HEK293 (cell line): ENCODE measurements around the gene PGS1.

Experiments used
- GLI4 ChIP-seq: fragments of 450-650 bp; formaldehyde crosslinking; IDR thresholded peaks from 2 replicates; pipeline ENCODE4 v1.5.1; 2016; ENCODE audit warnings: missing biosample characterization, missing genetic modification characterization
- KLF1 ChIP-seq: fragments of 450-650 bp; formaldehyde crosslinking; IDR thresholded peaks from 2 replicates; pipeline ENCODE4 v1.5.1; 2016; ENCODE audit warnings: missing biosample characterization, missing genetic modification characterization
- KLF16 ChIP-seq: fragments of 450-650 bp; formaldehyde crosslinking; IDR thresholded peaks from 2 replicates; pipeline ENCODE4 v1.5.1; 2017; ENCODE audit warnings: missing biosample characterization, missing genetic modification characterization
- SETDB1 ChIP-seq: IDR thresholded peaks from one replicate; pipeline ENCODE4 v1.6.1; 2017; ENCODE audit warnings: mild to moderate bottlenecking, low read length, moderate library complexity, mixed read lengths; ENCODE audit not compliant: insufficient read length
- SP2 ChIP-seq: fragments of 450-650 bp; formaldehyde crosslinking; IDR thresholded peaks from 2 replicates; pipeline ENCODE4 v1.5.1; 2016; ENCODE audit warnings: missing biosample characterization, missing genetic modification characterization
- SP7 ChIP-seq: fragments of 450-650 bp; formaldehyde crosslinking; IDR thresholded peaks from 2 replicates; pipeline ENCODE4 v1.5.1; 2016; ENCODE audit warnings: missing biosample characterization, missing genetic modification characterization
- WT1 ChIP-seq: fragments of 450-650 bp; formaldehyde crosslinking; IDR thresholded peaks from 2 replicates; pipeline ENCODE4 v1.5.1; 2016; ENCODE audit warnings: missing biosample characterization, missing genetic modification characterization
- ZBTB1 ChIP-seq: fragments of 450-650 bp; formaldehyde crosslinking; IDR thresholded peaks from 2 replicates; pipeline ENCODE4 v1.5.1; 2016; ENCODE audit warnings: missing biosample characterization, missing genetic modification characterization
- ZBTB11 ChIP-seq: fragments of 450-650 bp; formaldehyde crosslinking; conservative IDR thresholded peaks from 2 replicates; pipeline ENCODE4 v1.5.1; 2016; ENCODE audit warnings: low read depth, missing biosample characterization, missing genetic modification characterization
- ZFP37 ChIP-seq: fragments of 450-650 bp; formaldehyde crosslinking; IDR thresholded peaks from 2 replicates; pipeline ENCODE4 v1.5.1; 2016; ENCODE audit warnings: missing biosample characterization, missing genetic modification characterization
- ZNF114 ChIP-seq: fragments of 450-650 bp; formaldehyde crosslinking; IDR thresholded peaks from 2 replicates; pipeline ENCODE4 v1.5.0; 2017; ENCODE audit warnings: missing biosample characterization, missing genetic modification characterization
- ZNF155 ChIP-seq: fragments of 450-650 bp; formaldehyde crosslinking; IDR thresholded peaks from 2 replicates; pipeline ENCODE4 v1.5.1; 2016; ENCODE audit warnings: missing biosample characterization, missing genetic modification characterization
- ZNF2 ChIP-seq: fragments of 450-650 bp; formaldehyde crosslinking; IDR thresholded peaks from 2 replicates; pipeline ENCODE4 v1.5.1; 2016; ENCODE audit warnings: missing biosample characterization, missing genetic modification characterization
- ZNF239 ChIP-seq: fragments of 450-650 bp; formaldehyde crosslinking; IDR thresholded peaks from 2 replicates; pipeline ENCODE4 v1.5.1; 2016; ENCODE audit warnings: missing biosample characterization, missing genetic modification characterization
- ZNF311 ChIP-seq: fragments of 450-650 bp; formaldehyde crosslinking; IDR thresholded peaks from 2 replicates; pipeline ENCODE4 v1.5.1; 2017; ENCODE audit warnings: missing biosample characterization, missing genetic modification characterization, borderline replicate concordance
- ZNF433 ChIP-seq: fragments of 450-650 bp; formaldehyde crosslinking; IDR thresholded peaks from 2 replicates; pipeline ENCODE4 v1.5.1; 2016; ENCODE audit warnings: missing biosample characterization, missing genetic modification characterization, low read depth
- ZNF560 ChIP-seq: fragments of 450-650 bp; formaldehyde crosslinking; IDR thresholded peaks from 2 replicates; pipeline ENCODE4 v1.5.1; 2017; ENCODE audit warnings: missing biosample characterization, missing genetic modification characterization, borderline replicate concordance
- ZNF585B ChIP-seq: fragments of 450-650 bp; formaldehyde crosslinking; IDR thresholded peaks from 2 replicates; pipeline ENCODE4 v1.5.1; 2016; ENCODE audit warnings: missing biosample characterization, missing genetic modification characterization
- ZNF623 ChIP-seq: fragments of 450-650 bp; formaldehyde crosslinking; IDR thresholded peaks from 2 replicates; pipeline ENCODE4 v1.5.1; 2016; ENCODE audit warnings: missing biosample characterization, missing genetic modification characterization
- ZNF654 ChIP-seq: fragments of 450-650 bp; formaldehyde crosslinking; IDR thresholded peaks from 2 replicates; pipeline ENCODE4 v1.5.1; 2016; ENCODE audit warnings: low read depth, missing biosample characterization, missing genetic modification characterization
- ZNF658 ChIP-seq: fragments of 450-650 bp; formaldehyde crosslinking; IDR thresholded peaks from 2 replicates; pipeline ENCODE4; 2016; ENCODE audit warnings: missing biosample characterization, missing genetic modification characterization
- ZNF660 ChIP-seq: fragments of 450-650 bp; IDR thresholded peaks from 2 replicates; pipeline ENCODE4 v1.5.1; 2018; ENCODE audit warnings: missing biosample characterization, mild to moderate bottlenecking, missing genetic modification characterization
- ZNF692 ChIP-seq: fragments of 450-650 bp; formaldehyde crosslinking; IDR thresholded peaks from 2 replicates; pipeline ENCODE4 v1.5.1; 2016; ENCODE audit warnings: missing biosample characterization, missing genetic modification characterization
- ZNF768 ChIP-seq: fragments of 450-650 bp; formaldehyde crosslinking; IDR thresholded peaks from 2 replicates; pipeline ENCODE4 v1.5.1; 2018; ENCODE audit warnings: missing biosample characterization, mild to moderate bottlenecking, missing genetic modification characterization
- ZNF792 ChIP-seq: fragments of 450-650 bp; formaldehyde crosslinking; IDR thresholded peaks from 2 replicates; pipeline ENCODE4 v1.5.1; 2016; ENCODE audit warnings: missing biosample characterization, missing genetic modification characterization
- ZSCAN30 ChIP-seq: fragments of 450-650 bp; IDR thresholded peaks from 2 replicates; pipeline ENCODE4 v1.5.1; 2018; ENCODE audit warnings: missing biosample characterization, mild to moderate bottlenecking, missing genetic modification characterization, moderate library complexity
- TF ChIP-seq, protein P1 (sequence below): fragments of 450-650 bp; formaldehyde crosslinking; IDR thresholded peaks from 2 replicates; pipeline ENCODE4 v1.5.1; 2016; ENCODE audit warnings: missing biosample characterization, missing genetic modification characterization
- TF ChIP-seq, protein P2 (sequence below): fragments of 450-650 bp; formaldehyde crosslinking; IDR thresholded peaks from 2 replicates; pipeline ENCODE4 v1.5.1; 2016; ENCODE audit warnings: missing biosample characterization, missing genetic modification characterization, borderline replicate concordance
- TF ChIP-seq, protein P3 (sequence below): fragments of 450-650 bp; formaldehyde crosslinking; IDR thresholded peaks from 2 replicates; pipeline ENCODE4 v1.5.1; 2016; ENCODE audit warnings: missing biosample characterization, missing genetic modification characterization

PGS1 gene

DNA sequence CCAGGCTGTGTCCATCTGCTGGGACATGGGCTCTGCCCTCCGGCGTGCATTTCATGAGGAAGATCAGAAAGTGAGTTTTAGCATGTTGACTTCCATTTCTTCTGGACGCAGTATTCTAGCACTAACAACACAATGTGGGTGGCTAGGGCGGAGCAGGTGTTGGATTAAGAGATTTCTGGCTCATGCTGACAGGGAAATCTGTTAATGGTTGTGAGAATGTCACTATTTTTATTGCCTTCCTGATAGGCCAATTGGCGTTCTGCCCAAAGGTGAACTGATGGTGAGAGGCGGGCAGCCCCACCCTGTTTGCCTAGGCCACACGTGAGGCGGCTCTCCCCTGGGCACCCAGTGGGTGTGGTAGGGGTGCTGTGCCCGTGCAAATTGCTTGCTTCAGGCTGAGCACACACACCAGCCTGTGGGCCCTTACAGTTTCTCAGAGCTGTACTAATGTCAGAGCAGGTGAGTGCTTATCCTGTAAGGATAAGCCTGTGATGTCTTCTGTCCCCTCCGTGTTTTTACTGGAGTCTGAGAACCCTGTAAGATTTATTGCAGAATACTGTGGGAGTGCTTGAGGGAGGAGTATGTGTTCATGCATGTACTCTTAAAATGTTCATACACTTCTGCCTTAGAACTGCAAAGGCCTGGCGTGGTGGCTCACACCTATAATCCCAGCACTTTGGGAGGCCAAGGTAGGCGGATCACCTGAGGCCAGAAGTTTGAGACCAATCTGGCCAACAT lies 30.9 kb downstream of the PGS1 start (continued):
- TF ChIP-seq ZNF692 (tag by site-specific recombination) (no peak), ZNF2 (tag by site-specific recombination) (no peak), ZNF585B (tag by site-specific recombination) (no peak), KLF1 (tag by site-specific recombination) (peak; percentile 99), ZNF560 (tag by site-specific recombination) (no peak), SP7 (peak; percentile 56; the same call in 1 of the 2 replicates), GLI4 (no peak), WT1 (tag by site-specific recombination) (no peak), SP2 (tag by site-specific recombination) (0 out of 2 replicates have a peak, but pooled peaks have one; percentile 13), ZNF658 (tag by site-specific recombination) (no peak), ZNF433 (tag by site-specific recombination) (no peak), ZNF768 (no peak), KLF16 (tag by site-specific recombination) (no peak), ZBTB11 (tag by site-specific recombination) (no peak), ZNF654 (no peak), ZNF660 (tag by site-specific recombination) (no peak), ZNF239 (tag by site-specific recombination) (no peak), ZNF623 (tag by site-specific recombination) (no peak), ZBTB1 (tag by site-specific recombination) (no peak), ZFP37 (tag by site-specific recombination) (no peak), ZNF155 (tag by site-specific recombination) (no peak), SETDB1 (no peak), ZNF114 (tag by site-specific recombination) (no peak), ZSCAN30 (tag by site-specific recombination) (no peak), ZNF311 (no peak), ZNF792 (tag by site-specific recombination) (no peak)
- TF ChIP-seq, protein P1, sequence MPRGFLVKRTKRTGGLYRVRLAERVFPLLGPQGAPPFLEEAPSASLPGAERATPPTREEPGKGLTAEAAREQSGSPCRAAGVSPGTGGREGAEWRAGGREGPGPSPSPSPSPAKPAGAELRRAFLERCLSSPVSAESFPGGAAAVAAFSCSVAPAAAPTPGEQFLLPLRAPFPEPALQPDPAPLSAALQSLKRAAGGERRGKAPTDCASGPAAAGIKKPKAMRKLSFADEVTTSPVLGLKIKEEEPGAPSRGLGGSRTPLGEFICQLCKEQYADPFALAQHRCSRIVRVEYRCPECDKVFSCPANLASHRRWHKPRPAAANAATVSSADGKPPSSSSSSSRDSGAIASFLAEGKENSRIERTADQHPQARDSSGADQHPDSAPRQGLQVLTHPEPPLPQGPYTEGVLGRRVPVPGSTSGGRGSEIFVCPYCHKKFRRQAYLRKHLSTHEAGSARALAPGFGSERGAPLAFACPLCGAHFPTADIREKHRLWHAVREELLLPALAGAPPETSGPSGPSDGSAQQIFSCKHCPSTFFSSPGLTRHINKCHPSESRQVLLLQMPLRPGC = no peak
- TF ChIP-seq, protein P2, sequence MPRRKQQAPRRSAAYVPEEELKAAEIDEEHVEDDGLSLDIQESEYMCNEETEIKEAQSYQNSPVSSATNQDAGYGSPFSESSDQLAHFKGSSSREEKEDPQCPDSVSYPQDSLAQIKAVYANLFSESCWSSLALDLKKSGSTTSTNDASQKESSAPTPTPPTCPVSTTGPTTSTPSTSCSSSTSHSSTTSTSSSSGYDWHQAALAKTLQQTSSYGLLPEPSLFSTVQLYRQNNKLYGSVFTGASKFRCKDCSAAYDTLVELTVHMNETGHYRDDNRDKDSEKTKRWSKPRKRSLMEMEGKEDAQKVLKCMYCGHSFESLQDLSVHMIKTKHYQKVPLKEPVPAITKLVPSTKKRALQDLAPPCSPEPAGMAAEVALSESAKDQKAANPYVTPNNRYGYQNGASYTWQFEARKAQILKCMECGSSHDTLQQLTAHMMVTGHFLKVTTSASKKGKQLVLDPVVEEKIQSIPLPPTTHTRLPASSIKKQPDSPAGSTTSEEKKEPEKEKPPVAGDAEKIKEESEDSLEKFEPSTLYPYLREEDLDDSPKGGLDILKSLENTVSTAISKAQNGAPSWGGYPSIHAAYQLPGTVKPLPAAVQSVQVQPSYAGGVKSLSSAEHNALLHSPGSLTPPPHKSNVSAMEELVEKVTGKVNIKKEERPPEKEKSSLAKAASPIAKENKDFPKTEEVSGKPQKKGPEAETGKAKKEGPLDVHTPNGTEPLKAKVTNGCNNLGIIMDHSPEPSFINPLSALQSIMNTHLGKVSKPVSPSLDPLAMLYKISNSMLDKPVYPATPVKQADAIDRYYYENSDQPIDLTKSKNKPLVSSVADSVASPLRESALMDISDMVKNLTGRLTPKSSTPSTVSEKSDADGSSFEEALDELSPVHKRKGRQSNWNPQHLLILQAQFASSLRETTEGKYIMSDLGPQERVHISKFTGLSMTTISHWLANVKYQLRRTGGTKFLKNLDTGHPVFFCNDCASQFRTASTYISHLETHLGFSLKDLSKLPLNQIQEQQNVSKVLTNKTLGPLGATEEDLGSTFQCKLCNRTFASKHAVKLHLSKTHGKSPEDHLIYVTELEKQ = no peak
- TF ChIP-seq, protein P3, sequence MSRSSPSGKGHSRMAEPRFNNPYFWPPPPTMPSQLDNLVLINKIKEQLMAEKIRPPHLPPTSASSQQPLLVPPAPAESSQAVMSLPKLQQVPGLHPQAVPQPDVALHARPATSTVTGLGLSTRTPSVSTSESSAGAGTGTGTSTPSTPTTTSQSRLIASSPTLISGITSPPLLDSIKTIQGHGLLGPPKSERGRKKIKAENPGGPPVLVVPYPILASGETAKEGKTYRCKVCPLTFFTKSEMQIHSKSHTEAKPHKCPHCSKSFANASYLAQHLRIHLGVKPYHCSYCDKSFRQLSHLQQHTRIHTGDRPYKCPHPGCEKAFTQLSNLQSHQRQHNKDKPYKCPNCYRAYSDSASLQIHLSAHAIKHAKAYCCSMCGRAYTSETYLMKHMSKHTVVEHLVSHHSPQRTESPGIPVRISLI (tag by site-specific recombination) = no peak
